ENCODE measurements around the gene DOCK8. TPM values are rescaled to one million over a fixed set of nuclear protein-coding genes. Genes with fewer than 3 reads are reported as not detected.

Gene DOCK8
- total and polyA plus RNA-seq, 10 of the 15 experiments (the other 5 are each of a cell fraction or from before 2014, with no cell fraction given), result 35.4 to 100 (median 44.7) TPM

GRCh38 chr9:437574-438001, 222.9 kb downstream of the DOCK8 start:
- Histone ChIP-seq H4K20me1 (ENCODE audit: control insufficient read depth, insufficient read depth) (no peaks in the 10 kb centered on the region), H3K4me3 (no peak overlapping the region), H3K4me1 (ENCODE audit: control insufficient read depth, insufficient read depth, low read length) (no peaks in the 10 kb centered on the region), H3K9ac (ENCODE audit: control insufficient read depth, insufficient read depth, low read length) (no peak overlapping the region), H3K27ac (ENCODE audit: control insufficient read depth, insufficient read depth) (no peak overlapping the region), H3K27me3 (replicated peaks in 1 of 2; ENCODE audit: control insufficient read depth in 2 of 2, insufficient read depth in 2 of 2, low read length in 1 of 2) (no peaks in the 10 kb centered on the region), H3K9me3 (replicated peaks; ENCODE audit: control insufficient read depth, insufficient read depth, low read length) (no peaks in the 10 kb centered on the region), H3K4me2 (ENCODE audit: control insufficient read depth, insufficient read depth) (no peak overlapping the region), H3K79me2 (ENCODE audit: control insufficient read depth, insufficient read depth, low read length) (no peaks in the 10 kb centered on the region), H3K36me3 (ENCODE audit: control insufficient read depth in 2 of 2, insufficient read depth in 2 of 2, low read length in 1 of 2) (peaks cover 17 to 61% of the 10 kb centered on the region in 2 experiments), H2AFZ (ENCODE audit: control insufficient read depth, low read depth, low read length) (no peak overlapping the region)
- WGBS (ENCODE audit: insufficient coverage, insufficient replicate concordance, low lambda C conversion rate, missing lambda C conversion rate), result 100% methylated on average over 1 of the region's 1 CpG
- ChIA-PET POLR2A (no interaction called here), CTCF (interaction anchor here (1.2 kb wide), 1 partner anchor 19 kb away, joined by 3 read pairs; no protein-coding TSS in a partner anchor), RAD21 (ENCODE audit: unreplicated experiment) (no interaction called here), SMC1A (ENCODE audit: uncharacterized antibody, unreplicated experiment) (no interaction called here)
- ATAC-seq (no peak), DNase-seq (ENCODE audit: low read depth, low spot score) (no peak), FAIRE-seq (no peak)
- in situ Hi-C loops (cut with MboI), result no loop called here
- BruUV-seq (replicated peaks), result no TSS peak
- intact Hi-C loops (cut with micrococcal nuclease; ENCODE audit: unreplicated experiment), result no loop called here
- TF ChIP-seq ZNF384 (IDR thresholded peaks at IDR 0.05; ENCODE audit: borderline replicate concordance, low read depth, low read length) (no peak), NRF1 (conservative IDR thresholded peaks at IDR 0.05; ENCODE audit: low read depth, low read length) (no peak), CHD4 (IDR thresholded peaks at IDR 0.05) (no peak), RELB (IDR thresholded peaks at IDR 0.05; ENCODE audit: low read depth) (no peak), ESRRA (IDR thresholded peaks at IDR 0.05; ENCODE audit: low read length) (no peak), NR2C1 (IDR thresholded peaks at IDR 0.05) (no peak), MAX (IDR thresholded peaks at IDR 0.05; ENCODE audit: low read depth, low read length) (no peak), BACH1 (IDR thresholded peaks at IDR 0.05; ENCODE audit: borderline replicate concordance) (no peak), PML (IDR thresholded peaks at IDR 0.05; ENCODE audit: low read length) (no peak), MEF2B (IDR thresholded peaks at IDR 0.05; ENCODE audit: partially characterized antibody, poor library complexity, severe bottlenecking) (no peak), EED (IDR thresholded peaks at IDR 0.05; ENCODE audit: low read depth) (no peak), JUND (IDR thresholded peaks at IDR 0.05; ENCODE audit: low read depth, low read length) (no peak), STAT1 (conservative IDR thresholded peaks at IDR 0.05) (no peak), ELK1 (IDR thresholded peaks at IDR 0.05; ENCODE audit: low read depth, low read length) (no peak), HDGF (IDR thresholded peaks at IDR 0.05) (no peak), ATF7 (IDR thresholded peaks at IDR 0.05; ENCODE audit: low read depth) (no peak), KAT2A (conservative IDR thresholded peaks at IDR 0.05; ENCODE audit: control insufficient read depth, low read depth, low read length) (no peak), IKZF1 (conservative IDR thresholded peaks at IDR 0.05) (no peak)

Data from GM12878 (cell line).